Measurements from ENCODE around the gene PAQR7.

The PAQR7 gene

GRCh38 chr1:25832336-25833037 lies 43.0 kb downstream of the PAQR7 start:
- Histone ChIP-seq H3K4me1 (ENCODE audit: control insufficient read depth in 2 of 2, insufficient read depth in 2 of 2, low read length in 2 of 2) (no peaks in the 10 kb centered on the region), H3K4me3 (ENCODE audit: low read length in 2 of 2) (no peak overlapping the region), H3K9ac (ENCODE audit: low read depth in 1 of 2, low read length in 2 of 2) (no peak overlapping the region), H3K27me3 (ENCODE audit: control insufficient read depth in 2 of 2, insufficient read depth in 2 of 2, low read length in 2 of 2) (no peaks in the 10 kb centered on the region), H3K27ac (ENCODE audit: low read depth in 2 of 2, low read length in 2 of 2) (peak overlapping the region in 1 of 2 donors; percentile 1), H3K36me3 (ENCODE audit: control insufficient read depth in 2 of 2, insufficient read depth in 2 of 2, low read length in 2 of 2) (peaks cover 50% of the 10 kb centered on the region in 2 donors), H3K9me3 (ENCODE audit: control insufficient read depth in 2 of 2, low read length in 2 of 2) (no peaks in the 10 kb centered on the region)

GRCh38 chr1:25831569-25832196 lies 43.8 kb downstream of the PAQR7 start:
- H3K9ac ChIP-seq (ENCODE audit: low read depth in 1 of 2, low read length in 2 of 2), result no peak overlapping the region
- H3K27me3 ChIP-seq (ENCODE audit: control insufficient read depth in 2 of 2, insufficient read depth in 2 of 2, low read length in 2 of 2), result no peaks in the 10 kb centered on the region
- H3K9me3 ChIP-seq (ENCODE audit: control insufficient read depth in 2 of 2, low read length in 2 of 2), result no peaks in the 10 kb centered on the region
- no peak overlapping the region for H3K4me3 ChIP-seq (ENCODE audit: low read length in 2 of 2)
- peak overlapping the region in 1 of 2 donors; percentile 15 for H3K27ac ChIP-seq (ENCODE audit: low read depth in 2 of 2, low read length in 2 of 2)
- H3K4me1 ChIP-seq (ENCODE audit: control insufficient read depth in 2 of 2, insufficient read depth in 2 of 2, low read length in 2 of 2), result no peaks in the 10 kb centered on the region
- peaks cover 52 to 53% of the 10 kb centered on the region in 2 donors for H3K36me3 ChIP-seq (ENCODE audit: control insufficient read depth in 2 of 2, insufficient read depth in 2 of 2, low read length in 2 of 2)

- no peak overlapping the region for H3K4me3 ChIP-seq (ENCODE audit: low read length in 2 of 2)
- H3K9me3 ChIP-seq (ENCODE audit: control insufficient read depth in 2 of 2, low read length in 2 of 2), result no peaks in the 10 kb centered on the region
- no peak overlapping the region for H3K27ac ChIP-seq (ENCODE audit: low read depth in 2 of 2, low read length in 2 of 2)
- H3K36me3 ChIP-seq (ENCODE audit: control insufficient read depth in 2 of 2, insufficient read depth in 2 of 2, low read length in 2 of 2), result peaks cover 59 to 65% of the 10 kb centered on the region in 2 donors
- no peaks in the 10 kb centered on the region for H3K27me3 ChIP-seq (ENCODE audit: control insufficient read depth in 2 of 2, insufficient read depth in 2 of 2, low read length in 2 of 2)
- H3K9ac ChIP-seq (ENCODE audit: low read depth in 1 of 2, low read length in 2 of 2), result no peak overlapping the region
- no peaks in the 10 kb centered on the region for H3K4me1 ChIP-seq (ENCODE audit: control insufficient read depth in 2 of 2, insufficient read depth in 2 of 2, low read length in 2 of 2)
Observed at GRCh38 chr1:25829046-25829445, 46.5 kb downstream of the PAQR7 start.

- Histone ChIP-seq H3K4me1 (ENCODE audit: control insufficient read depth in 2 of 2, insufficient read depth in 2 of 2, low read length in 2 of 2) (no peaks in the 10 kb centered on the region), H3K9me3 (ENCODE audit: control insufficient read depth in 2 of 2, low read length in 2 of 2) (no peaks in the 10 kb centered on the region), H3K27ac (ENCODE audit: low read depth in 2 of 2, low read length in 2 of 2) (no peak overlapping the region), H3K9ac (ENCODE audit: low read depth in 1 of 2, low read length in 2 of 2) (no peak overlapping the region), H3K27me3 (ENCODE audit: control insufficient read depth in 2 of 2, insufficient read depth in 2 of 2, low read length in 2 of 2) (no peaks in the 10 kb centered on the region), H3K36me3 (ENCODE audit: control insufficient read depth in 2 of 2, insufficient read depth in 2 of 2, low read length in 2 of 2) (peaks cover 59 to 62% of the 10 kb centered on the region in 2 donors), H3K4me3 (ENCODE audit: low read length in 2 of 2) (no peak overlapping the region)
Observed at GRCh38 chr1:25828491-25828890, 47.0 kb downstream of the PAQR7 start.

- no peak overlapping the region for H3K9ac ChIP-seq (ENCODE audit: low read depth in 1 of 2, low read length in 2 of 2)
- H3K4me1 ChIP-seq (ENCODE audit: control insufficient read depth in 2 of 2, insufficient read depth in 2 of 2, low read length in 2 of 2), result peaks cover under 1 to 4% of the 10 kb centered on the region in 2 donors
- no peaks in the 10 kb centered on the region for H3K27me3 ChIP-seq (ENCODE audit: control insufficient read depth in 2 of 2, insufficient read depth in 2 of 2, low read length in 2 of 2)
- H3K4me3 ChIP-seq (ENCODE audit: low read length in 2 of 2), result no peak overlapping the region
- H3K27ac ChIP-seq (ENCODE audit: low read depth in 2 of 2, low read length in 2 of 2), result no peak overlapping the region
- no peaks in the 10 kb centered on the region for H3K9me3 ChIP-seq (ENCODE audit: control insufficient read depth in 2 of 2, low read length in 2 of 2)
- H3K36me3 ChIP-seq (ENCODE audit: control insufficient read depth in 2 of 2, insufficient read depth in 2 of 2, low read length in 2 of 2), result peaks cover 45 to 46% of the 10 kb centered on the region in 2 donors
Observed at GRCh38 chr1:25826571-25826970, 48.9 kb downstream of the PAQR7 start.

- Histone ChIP-seq H3K4me3 (ENCODE audit: low read length in 2 of 2) (no peak overlapping the region), H3K27me3 (ENCODE audit: control insufficient read depth in 2 of 2, insufficient read depth in 2 of 2, low read length in 2 of 2) (no peaks in the 10 kb centered on the region), H3K9ac (ENCODE audit: low read depth in 1 of 2, low read length in 2 of 2) (no peak overlapping the region), H3K36me3 (ENCODE audit: control insufficient read depth in 2 of 2, insufficient read depth in 2 of 2, low read length in 2 of 2) (peaks cover 35 to 37% of the 10 kb centered on the region in 2 donors), H3K9me3 (ENCODE audit: control insufficient read depth in 2 of 2, low read length in 2 of 2) (no peaks in the 10 kb centered on the region), H3K4me1 (ENCODE audit: control insufficient read depth in 2 of 2, insufficient read depth in 2 of 2, low read length in 2 of 2) (peaks cover 8 to 12% of the 10 kb centered on the region in 2 donors), H3K27ac (ENCODE audit: low read depth in 2 of 2, low read length in 2 of 2) (no peak overlapping the region)
Observed at GRCh38 chr1:25825605-25826004, 49.9 kb downstream of the PAQR7 start.

- H3K4me1 ChIP-seq (ENCODE audit: control insufficient read depth in 2 of 2, insufficient read depth in 2 of 2, low read length in 2 of 2), result peaks cover 28 to 31% of the 10 kb centered on the region in 2 donors
- peaks cover 6 to 12% of the 10 kb centered on the region in 2 donors for H3K36me3 ChIP-seq (ENCODE audit: control insufficient read depth in 2 of 2, insufficient read depth in 2 of 2, low read length in 2 of 2)
- no peaks in the 10 kb centered on the region for H3K27me3 ChIP-seq (ENCODE audit: control insufficient read depth in 2 of 2, insufficient read depth in 2 of 2, low read length in 2 of 2)
- peak overlapping the region in 1 of 2 donors; percentile 89 for H3K4me3 ChIP-seq (ENCODE audit: low read length in 2 of 2)
- no peaks in the 10 kb centered on the region for H3K9me3 ChIP-seq (ENCODE audit: control insufficient read depth in 2 of 2, low read length in 2 of 2)
- H3K9ac ChIP-seq (ENCODE audit: low read depth in 1 of 2, low read length in 2 of 2), result peak overlapping the region in 1 of 2 donors; percentile 94
- H3K27ac ChIP-seq (ENCODE audit: low read depth in 2 of 2, low read length in 2 of 2), result no peak overlapping the region
Observed at GRCh38 chr1:25821630-25822091, 53.8 kb downstream of the PAQR7 start.

GRCh38 chr1:25821112-25821476 lies 54.4 kb downstream of the PAQR7 start:
- Histone ChIP-seq H3K9me3 (ENCODE audit: control insufficient read depth in 2 of 2, low read length in 2 of 2) (no peaks in the 10 kb centered on the region), H3K4me3 (ENCODE audit: low read length in 2 of 2) (peak overlapping the region; percentile 89 to 95), H3K4me1 (ENCODE audit: control insufficient read depth in 2 of 2, insufficient read depth in 2 of 2, low read length in 2 of 2) (peaks cover 28 to 31% of the 10 kb centered on the region in 2 donors), H3K36me3 (ENCODE audit: control insufficient read depth in 2 of 2, insufficient read depth in 2 of 2, low read length in 2 of 2) (peaks cover under 1 to 7% of the 10 kb centered on the region in 2 donors), H3K9ac (ENCODE audit: low read depth in 1 of 2, low read length in 2 of 2) (peak overlapping the region; percentile 84 to 94), H3K27me3 (ENCODE audit: control insufficient read depth in 2 of 2, insufficient read depth in 2 of 2, low read length in 2 of 2) (no peaks in the 10 kb centered on the region), H3K27ac (ENCODE audit: low read depth in 2 of 2, low read length in 2 of 2) (peak overlapping the region; percentile 93 to 95)

- Histone ChIP-seq H3K27ac (ENCODE audit: low read depth in 2 of 2, low read length in 2 of 2) (peak overlapping the region; percentile 93 to 95), H3K36me3 (ENCODE audit: control insufficient read depth in 2 of 2, insufficient read depth in 2 of 2, low read length in 2 of 2) (peaks cover 0 to 6% of the 10 kb centered on the region in 2 donors), H3K4me1 (ENCODE audit: control insufficient read depth in 2 of 2, insufficient read depth in 2 of 2, low read length in 2 of 2) (peaks cover 28 to 31% of the 10 kb centered on the region in 2 donors), H3K9ac (ENCODE audit: low read depth in 1 of 2, low read length in 2 of 2) (peak overlapping the region; percentile 84 to 94), H3K4me3 (ENCODE audit: low read length in 2 of 2) (peak overlapping the region; percentile 89 to 95), H3K9me3 (ENCODE audit: control insufficient read depth in 2 of 2, low read length in 2 of 2) (no peaks in the 10 kb centered on the region), H3K27me3 (ENCODE audit: control insufficient read depth in 2 of 2, insufficient read depth in 2 of 2, low read length in 2 of 2) (no peaks in the 10 kb centered on the region)
Observed at GRCh38 chr1:25820247-25821111, 55.0 kb downstream of the PAQR7 start.

All from mucosa of rectum (tissue), 2 donors.